ENCODE measurements around the gene MAP4K5.

The MAP4K5 gene

DNA sequence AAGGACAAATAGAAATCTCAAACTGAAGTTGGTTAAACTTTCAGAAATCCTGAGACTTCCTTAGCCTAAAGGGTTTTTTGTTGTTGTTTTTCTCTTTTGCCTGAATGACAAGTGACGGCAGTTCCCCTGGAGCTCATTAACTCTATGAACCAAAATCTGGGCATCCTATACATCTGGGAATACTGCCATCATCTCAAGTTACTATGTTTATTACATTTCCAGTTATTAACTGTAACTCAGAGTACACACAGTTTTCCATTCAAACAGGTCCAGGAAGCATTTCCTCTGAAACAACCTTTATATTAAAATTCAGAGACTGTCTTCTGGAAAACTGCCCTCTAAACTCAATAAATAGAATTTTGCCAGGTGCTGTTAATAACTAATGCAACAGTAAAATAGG is 80.1 kb downstream of the MAP4K5 start:
- Histone ChIP-seq H3K9me3 (no peaks in the 10 kb centered on the region), H3K27me3 (no peaks in the 10 kb centered on the region), H3K4me3 (ENCODE audit: low read depth in 1 of 2, low read length in 1 of 2) (no peak overlapping the region), H3K27ac (no peak overlapping the region), H3K36me3 (no peaks in the 10 kb centered on the region), H3K4me1 (ENCODE audit: control insufficient read depth in 1 of 2, insufficient read depth in 1 of 2, low read depth in 1 of 2, low read length in 1 of 2) (no peaks in the 10 kb centered on the region)
- TF ChIP-seq, protein P1, sequence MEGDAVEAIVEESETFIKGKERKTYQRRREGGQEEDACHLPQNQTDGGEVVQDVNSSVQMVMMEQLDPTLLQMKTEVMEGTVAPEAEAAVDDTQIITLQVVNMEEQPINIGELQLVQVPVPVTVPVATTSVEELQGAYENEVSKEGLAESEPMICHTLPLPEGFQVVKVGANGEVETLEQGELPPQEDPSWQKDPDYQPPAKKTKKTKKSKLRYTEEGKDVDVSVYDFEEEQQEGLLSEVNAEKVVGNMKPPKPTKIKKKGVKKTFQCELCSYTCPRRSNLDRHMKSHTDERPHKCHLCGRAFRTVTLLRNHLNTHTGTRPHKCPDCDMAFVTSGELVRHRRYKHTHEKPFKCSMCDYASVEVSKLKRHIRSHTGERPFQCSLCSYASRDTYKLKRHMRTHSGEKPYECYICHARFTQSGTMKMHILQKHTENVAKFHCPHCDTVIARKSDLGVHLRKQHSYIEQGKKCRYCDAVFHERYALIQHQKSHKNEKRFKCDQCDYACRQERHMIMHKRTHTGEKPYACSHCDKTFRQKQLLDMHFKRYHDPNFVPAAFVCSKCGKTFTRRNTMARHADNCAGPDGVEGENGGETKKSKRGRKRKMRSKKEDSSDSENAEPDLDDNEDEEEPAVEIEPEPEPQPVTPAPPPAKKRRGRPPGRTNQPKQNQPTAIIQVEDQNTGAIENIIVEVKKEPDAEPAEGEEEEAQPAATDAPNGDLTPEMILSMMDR (IDR thresholded peaks at IDR 0.05): no peak

DNA sequence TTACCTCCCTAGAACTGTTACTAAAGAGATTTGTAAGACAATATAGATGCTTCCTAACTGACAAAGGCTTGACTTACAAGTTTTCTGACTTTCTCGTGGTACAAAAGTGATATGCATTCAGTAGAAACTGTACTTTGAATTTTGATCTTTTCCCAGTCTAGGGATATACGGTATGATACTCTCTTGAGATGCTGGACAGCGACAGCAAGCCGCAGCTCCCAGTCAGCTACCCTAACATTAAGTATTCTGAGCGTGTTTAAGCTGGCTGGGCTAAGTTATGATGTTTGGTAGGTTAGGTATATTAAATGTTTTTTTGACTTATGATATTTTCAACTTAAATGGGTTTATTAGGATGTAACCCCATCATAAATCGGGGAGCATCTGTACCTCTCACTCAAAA is 80.5 kb downstream of the MAP4K5 start:
- Histone ChIP-seq H3K27me3 (no peaks in the 10 kb centered on the region), H3K27ac (no peak overlapping the region), H3K36me3 (peaks cover 4% of the 10 kb centered on the region), H3K9me3 (no peaks in the 10 kb centered on the region), H3K4me1 (ENCODE audit: control insufficient read depth in 1 of 2, insufficient read depth in 1 of 2, low read depth in 1 of 2, low read length in 1 of 2) (no peaks in the 10 kb centered on the region), H3K4me3 (ENCODE audit: low read depth in 1 of 2, low read length in 1 of 2) (no peak overlapping the region)
- TF ChIP-seq, protein P1 (IDR thresholded peaks at IDR 0.05): no peak

DNA sequence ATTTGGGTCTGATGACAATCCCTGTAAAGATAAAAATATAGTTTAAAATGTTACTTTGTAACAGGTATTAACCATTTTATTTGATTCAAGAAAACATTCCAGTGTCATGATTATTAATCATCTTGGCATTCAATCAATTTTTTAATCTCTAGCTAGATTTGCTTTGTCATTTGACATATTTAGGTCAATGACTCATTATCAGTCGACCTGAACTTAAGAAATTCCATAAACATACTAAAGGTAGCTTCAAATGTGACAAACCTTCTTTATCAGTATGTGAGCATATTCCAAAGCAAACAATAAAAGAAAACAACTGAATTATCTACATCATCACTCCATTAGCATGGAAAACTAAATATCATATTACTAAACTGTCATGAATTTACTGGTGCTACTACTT is 84.9 kb downstream of the MAP4K5 start:
- TF ChIP-seq, protein P1 (IDR thresholded peaks at IDR 0.05): no peak
- Histone ChIP-seq H3K27ac (no peak overlapping the region), H3K36me3 (peaks cover 20% of the 10 kb centered on the region)

DNA sequence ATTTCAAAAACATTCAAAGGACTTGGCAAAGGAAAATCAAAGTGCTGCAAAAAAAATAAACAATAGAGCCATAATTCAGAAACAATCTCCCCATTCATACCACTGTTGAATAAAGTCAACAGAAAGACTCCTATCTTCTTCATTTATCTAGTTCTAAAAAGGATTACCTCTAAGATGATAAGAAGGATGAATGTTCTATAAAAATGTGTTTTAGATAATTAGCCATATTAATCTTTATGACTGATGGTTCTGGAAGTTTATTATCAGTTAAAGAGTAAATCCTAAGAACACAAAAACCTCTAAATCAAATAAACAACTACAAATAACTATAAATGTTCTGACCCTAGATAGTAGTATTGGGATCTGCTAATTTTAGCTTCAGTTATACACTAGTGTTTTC is 97.8 kb downstream of the MAP4K5 start:
- Histone ChIP-seq H3K4me3 (ENCODE audit: low read depth in 1 of 2, low read length in 1 of 2) (no peak overlapping the region), H3K36me3 (peaks cover 4% of the 10 kb centered on the region), H3K27me3 (no peaks in the 10 kb centered on the region), H3K27ac (no peak overlapping the region), H3K9me3 (no peaks in the 10 kb centered on the region), H3K4me1 (ENCODE audit: control insufficient read depth in 1 of 2, insufficient read depth in 1 of 2, low read depth in 1 of 2, low read length in 1 of 2) (no peaks in the 10 kb centered on the region)
- TF ChIP-seq, protein P1 (IDR thresholded peaks at IDR 0.05): no peak

More for the DNA sequence above, 84.9 kb downstream of the MAP4K5 start:
- Histone ChIP-seq H3K27me3 (no peaks in the 10 kb centered on the region), H3K9me3 (no peaks in the 10 kb centered on the region), H3K4me3 (ENCODE audit: low read depth in 1 of 2, low read length in 1 of 2) (no peak overlapping the region), H3K4me1 (ENCODE audit: control insufficient read depth in 1 of 2, insufficient read depth in 1 of 2, low read depth in 1 of 2, low read length in 1 of 2) (no peaks in the 10 kb centered on the region)

DNA sequence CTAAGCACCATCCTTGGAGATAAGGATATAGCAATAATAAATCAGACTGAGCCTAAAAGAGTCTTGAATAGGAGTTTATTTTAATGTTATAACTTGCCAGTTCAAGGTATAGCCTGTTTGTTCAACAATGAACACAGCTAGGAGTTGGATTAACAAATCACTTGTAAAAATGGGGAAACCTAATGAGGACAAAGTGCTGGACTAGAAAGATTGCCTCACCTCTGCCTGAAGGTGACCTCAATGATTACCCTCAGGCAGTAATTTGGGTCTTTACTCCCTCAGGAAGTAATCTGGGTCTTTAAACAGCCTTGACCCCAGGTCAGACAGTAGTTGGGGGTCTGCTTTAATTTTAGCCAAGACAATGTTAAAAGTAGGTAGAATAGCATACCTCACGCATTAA is 100.2 kb downstream of the MAP4K5 start:
- Histone ChIP-seq H3K27me3 (no peaks in the 10 kb centered on the region), H3K36me3 (no peaks in the 10 kb centered on the region), H3K9me3 (no peaks in the 10 kb centered on the region), H3K27ac (no peak overlapping the region), H3K4me1 (ENCODE audit: control insufficient read depth in 1 of 2, insufficient read depth in 1 of 2, low read depth in 1 of 2, low read length in 1 of 2) (no peaks in the 10 kb centered on the region), H3K4me3 (ENCODE audit: low read depth in 1 of 2, low read length in 1 of 2) (no peak overlapping the region)
- TF ChIP-seq, protein P1 (IDR thresholded peaks at IDR 0.05): no peak

DNA sequence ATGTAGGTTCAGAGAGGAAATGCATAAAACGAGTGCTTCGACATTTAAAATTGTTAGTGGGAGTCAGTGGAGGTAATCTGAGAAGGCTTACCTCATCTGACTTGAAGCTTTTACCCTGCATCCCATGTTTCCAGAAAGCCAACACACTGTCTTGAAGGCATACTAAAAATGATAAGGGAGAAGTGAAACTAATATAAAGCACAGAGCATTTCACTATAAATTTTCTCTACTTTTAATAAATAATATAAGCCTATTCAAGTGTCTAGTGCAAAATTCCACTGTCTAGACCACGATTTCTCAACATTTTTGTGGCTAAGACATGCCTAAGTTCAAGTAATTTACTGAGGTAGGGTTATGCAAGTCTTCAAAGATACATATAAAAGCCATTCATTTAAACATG is 106.6 kb downstream of the MAP4K5 start:
- Histone ChIP-seq H3K27me3 (no peaks in the 10 kb centered on the region), H3K27ac (no peak overlapping the region), H3K36me3 (no peaks in the 10 kb centered on the region), H3K9me3 (no peaks in the 10 kb centered on the region), H3K4me1 (ENCODE audit: control insufficient read depth in 1 of 2, insufficient read depth in 1 of 2, low read depth in 1 of 2, low read length in 1 of 2) (no peaks in the 10 kb centered on the region), H3K4me3 (ENCODE audit: low read depth in 1 of 2, low read length in 1 of 2) (no peak overlapping the region)
- TF ChIP-seq, protein P1 (IDR thresholded peaks at IDR 0.05): no peak
